Measurements from ENCODE around the gene DNAJC18.
"Not testable (repeated sequence)": the region's sequence is repeated elsewhere in the genome, so short reads cannot be mapped to it uniquely, and the experiment has no call there.

The DNAJC18 gene

GRCh38 chr5:139388198-139388821 lies 51.0 kb downstream of the DNAJC18 start:
- DNase-seq (ENCODE audit: low read depth in 3 of 3), result no peak

GRCh38 chr5:139387611-139388197 lies 51.6 kb downstream of the DNAJC18 start:
- no peak for DNase-seq (ENCODE audit: low read depth in 3 of 3)

- not testable (repeated sequence) for DNase-seq (ENCODE audit: low read depth in 3 of 3)
Measured at GRCh38 chr5:139386956-139387355, 52.4 kb downstream of the DNAJC18 start.

- DNase-seq (ENCODE audit: low read depth in 3 of 3), result no peak
Measured at GRCh38 chr5:139386050-139386438, 53.3 kb downstream of the DNAJC18 start.

- DNase-seq (ENCODE audit: low read depth in 3 of 3), result no peak
Measured at GRCh38 chr5:139385061-139386049, 54.0 kb downstream of the DNAJC18 start.

- DNase-seq (ENCODE audit: low read depth in 3 of 3), result no peak
Measured at GRCh38 chr5:139384591-139385051, 54.7 kb downstream of the DNAJC18 start.

- no peak for DNase-seq (ENCODE audit: low read depth in 3 of 3)
Measured at GRCh38 chr5:139383993-139384590, 55.2 kb downstream of the DNAJC18 start.

GRCh38 chr5:139383275-139383992 lies 55.9 kb downstream of the DNAJC18 start, which contains the start of gene SLC23A1:
SLC23A1 (minus strand) TSS chr5:139383297; CDS start chr5:139383253, 44 bp downstream.
- no peak for DNase-seq (ENCODE audit: low read depth in 3 of 3)

- no peak for DNase-seq (ENCODE audit: low read depth in 3 of 3)
Measured at GRCh38 chr5:139382807-139383206, 56.5 kb downstream of the DNAJC18 start.

- no peak for DNase-seq (ENCODE audit: low read depth in 3 of 3)
Measured at GRCh38 chr5:139381837-139382761, 57.2 kb downstream of the DNAJC18 start.

- DNase-seq (ENCODE audit: low read depth in 3 of 3), result no peak
Measured at GRCh38 chr5:139379626-139380449, 59.5 kb downstream of the DNAJC18 start.

- no peak for DNase-seq (ENCODE audit: low read depth in 3 of 3)
Measured at GRCh38 chr5:139378941-139379361, 60.4 kb downstream of the DNAJC18 start.

GRCh38 chr5:139378101-139378825 lies 61.1 kb downstream of the DNAJC18 start:
- no peak for DNase-seq (ENCODE audit: low read depth in 3 of 3)

- no peak for DNase-seq (ENCODE audit: low read depth in 3 of 3)
Measured at GRCh38 chr5:139377226-139377625, 62.1 kb downstream of the DNAJC18 start.

GRCh38 chr5:139376364-139376763 lies 63.0 kb downstream of the DNAJC18 start:
- DNase-seq (ENCODE audit: low read depth in 3 of 3), result no peak

GRCh38 chr5:139374909-139375308 lies 64.4 kb downstream of the DNAJC18 start:
- no peak for DNase-seq (ENCODE audit: low read depth in 3 of 3)

- DNase-seq (ENCODE audit: low read depth in 3 of 3), result no peak
Measured at GRCh38 chr5:139371482-139372435, 67.6 kb downstream of the DNAJC18 start.
